ENCODE results near the gene MB21D2.

GRCh38 chr3:192913540-192913939 lies 4.1 kb downstream of the MB21D2 start:
- TF ChIP-seq RAD21 (IDR thresholded peaks at IDR 0.05; ENCODE audit: low read depth) (no peak), CREB1 (IDR thresholded peaks at IDR 0.05; ENCODE audit: low read depth) (no peak), USF1 (IDR thresholded peaks at IDR 0.05) (no peak), REST (IDR thresholded peaks at IDR 0.05; ENCODE audit: low read depth) (no peak), MAX (IDR thresholded peaks at IDR 0.05) (no peak), EGR1 (IDR thresholded peaks at IDR 0.05) (no peak), TAF1 (IDR thresholded peaks at IDR 0.05; ENCODE audit: low read depth) (no peak), TCF12 (IDR thresholded peaks at IDR 0.05; ENCODE audit: low read depth) (no peak), NFIC (IDR thresholded peaks at IDR 0.05) (no peak), FOXM1 (IDR thresholded peaks at IDR 0.05; ENCODE audit: borderline replicate concordance, low read depth) (no peak), ZBTB7A (IDR thresholded peaks at IDR 0.05; ENCODE audit: low read depth) (no peak)
